ENCODE results near the gene MRAS.

DNA sequence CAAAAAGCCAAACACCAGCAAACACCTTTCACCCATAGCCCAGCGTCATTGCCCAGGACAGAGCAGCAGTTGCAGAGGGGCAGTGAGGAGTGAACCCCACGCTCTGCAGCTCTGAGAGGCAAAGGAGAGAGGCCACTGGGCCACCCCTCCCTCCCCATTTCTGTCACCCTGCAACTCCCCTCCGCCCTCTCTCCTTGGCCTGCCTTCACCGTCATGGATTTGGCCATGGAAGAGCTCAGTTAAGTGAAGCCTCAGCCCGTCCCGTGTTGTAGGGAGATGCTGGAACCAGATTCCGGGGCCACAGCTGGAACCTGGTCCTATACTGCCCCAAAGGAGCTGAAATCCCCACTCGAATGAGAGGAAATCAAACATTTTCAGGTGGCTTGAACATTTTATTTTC lies 21.9 kb downstream of the MRAS start:
- TF ChIP-seq, protein P1, sequence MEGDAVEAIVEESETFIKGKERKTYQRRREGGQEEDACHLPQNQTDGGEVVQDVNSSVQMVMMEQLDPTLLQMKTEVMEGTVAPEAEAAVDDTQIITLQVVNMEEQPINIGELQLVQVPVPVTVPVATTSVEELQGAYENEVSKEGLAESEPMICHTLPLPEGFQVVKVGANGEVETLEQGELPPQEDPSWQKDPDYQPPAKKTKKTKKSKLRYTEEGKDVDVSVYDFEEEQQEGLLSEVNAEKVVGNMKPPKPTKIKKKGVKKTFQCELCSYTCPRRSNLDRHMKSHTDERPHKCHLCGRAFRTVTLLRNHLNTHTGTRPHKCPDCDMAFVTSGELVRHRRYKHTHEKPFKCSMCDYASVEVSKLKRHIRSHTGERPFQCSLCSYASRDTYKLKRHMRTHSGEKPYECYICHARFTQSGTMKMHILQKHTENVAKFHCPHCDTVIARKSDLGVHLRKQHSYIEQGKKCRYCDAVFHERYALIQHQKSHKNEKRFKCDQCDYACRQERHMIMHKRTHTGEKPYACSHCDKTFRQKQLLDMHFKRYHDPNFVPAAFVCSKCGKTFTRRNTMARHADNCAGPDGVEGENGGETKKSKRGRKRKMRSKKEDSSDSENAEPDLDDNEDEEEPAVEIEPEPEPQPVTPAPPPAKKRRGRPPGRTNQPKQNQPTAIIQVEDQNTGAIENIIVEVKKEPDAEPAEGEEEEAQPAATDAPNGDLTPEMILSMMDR (IDR thresholded peaks at IDR 0.05; ENCODE audit: low read depth, low read length): no peak
- TF ChIP-seq POLR2A (IDR thresholded peaks at IDR 0.05; ENCODE audit: extremely low read depth, insufficient read length) (no peak), MAX (IDR thresholded peaks at IDR 0.05; ENCODE audit: low read depth, low read length) (no peak), MYC (IDR thresholded peaks at IDR 0.05; ENCODE audit: low read depth, low read length) (no peak)

All from NB4 (cell line).